K562 (cell line): ENCODE data around the gene A2ML1. TPM values are rescaled to one million over a fixed set of nuclear protein-coding genes. Genes with fewer than 3 reads are reported as not detected.
A peak's percentile ranks its signal among the peaks of the same experiment; 100 is the strongest.

ENCODE experiments used
- ATF7 ChIP-seq: fragments of 450-650 bp; IDR thresholded peaks from 2 replicates; pipeline ENCODE4 v1.7.1; 2014; ENCODE audit warnings: mild to moderate bottlenecking, moderate library complexity
- BRF1 ChIP-seq: IDR thresholded peaks from 3 replicates; pipeline ENCODE4 v1.6.1; 2011; ENCODE audit warnings: borderline replicate concordance, mild to moderate bottlenecking; ENCODE audit not compliant: insufficient read length; ENCODE audit errors: extremely low read depth
- CEBPG ChIP-seq, 3 experiments: fragments of 200-800 bp in 1 of 3; sonication (Bioruptor generic) in 1 of 3; sonication (generic) in 1 of 3; formaldehyde crosslinking in 1 of 3; IDR thresholded peaks in 2 of 3; conservative IDR thresholded peaks in 1 of 3; 2 replicates each; pipeline versions ENCODE4 v1.6.1 to v1.8.0; 2016 to 2022; ENCODE audit warnings: missing compliant biosample characterization in 2 of 3, missing genetic modification characterization in 2 of 3, mild to moderate bottlenecking in 1 of 3, missing genetic modification reagents in 1 of 3
- CREM ChIP-seq: IDR thresholded peaks from 2 replicates; pipeline ENCODE4 v1.6.1; 2014; ENCODE audit warnings: antibody characterized with exemption, low read depth
- EHMT2 ChIP-seq: fragments of 450-650 bp; IDR thresholded peaks from 2 replicates; pipeline ENCODE4 v1.6.1; 2018; ENCODE audit warnings: antibody characterized with exemption
- HOMEZ ChIP-seq: fragments of 250-450 bp; sonication (Bioruptor Pico); IDR thresholded peaks from 2 replicates; pipeline ENCODE4 v1.4.0; 2020; ENCODE audit warnings: mild to moderate bottlenecking, moderate library complexity
- IRF9 ChIP-seq: fragments of 450-650 bp; IDR thresholded peaks from 2 replicates; pipeline ENCODE4 v1.6.1; 2016; ENCODE audit warnings: missing biosample characterization, missing genetic modification characterization
- JUN ChIP-seq, 2 experiments: sonication (generic) in 1 of 2; formaldehyde crosslinking in 1 of 2; IDR thresholded peaks; 2 replicates each; pipeline versions ENCODE4 v1.6.1 to v1.8.0; 2012 to 2022; ENCODE audit warnings: borderline replicate concordance in 2 of 2, mild to moderate bottlenecking in 2 of 2, improper control_type of control experiment in 1 of 2, low read depth in 1 of 2, low read length in 1 of 2, missing genetic modification reagents in 1 of 2
- KHSRP ChIP-seq: fragments of 450-650 bp; IDR thresholded peaks from 2 replicates; pipeline ENCODE4 v1.6.1; 2017
- MEIS2 ChIP-seq: fragments of 450-650 bp; IDR thresholded peaks from 2 replicates; pipeline ENCODE4 v1.6.1; 2014; ENCODE audit warnings: mild to moderate bottlenecking; ENCODE audit not compliant: partially characterized antibody
- MTA1 ChIP-seq: fragments of 450-650 bp; IDR thresholded peaks from 2 replicates; pipeline ENCODE4 v1.6.1; 2017; ENCODE audit warnings: borderline replicate concordance
- MYNN ChIP-seq, 2 experiments: sonication (generic); formaldehyde crosslinking in 1 of 2; IDR thresholded peaks; 2 replicates each; pipeline versions ENCODE4 v1.5.0 to v1.6.1; 2016 to 2020; ENCODE audit warnings: antibody characterized with exemption in 1 of 2, missing genetic modification reagents in 1 of 2
- NCOA6 ChIP-seq: fragments of 450-650 bp; IDR thresholded peaks from 2 replicates; pipeline ENCODE4 v1.6.1; 2017; ENCODE audit warnings: mild to moderate bottlenecking
- POLR2AphosphoS5 ChIP-seq: IDR thresholded peaks from 2 replicates; pipeline ENCODE4 v1.6.1; 2011; ENCODE audit warnings: mild to moderate bottlenecking, low read depth, low read length, moderate library complexity; ENCODE audit not compliant: control insufficient read depth, insufficient read depth
- RBM34 ChIP-seq: fragments of 200-400 bp; formaldehyde crosslinking; IDR thresholded peaks from 2 replicates; pipeline ENCODE4 v1.6.1; 2018; ENCODE audit warnings: low read length, borderline replicate concordance; ENCODE audit not compliant: insufficient read depth
- RCOR1 ChIP-seq, 2 experiments: IDR thresholded peaks; 2 replicates each; pipeline ENCODE4 v1.6.1; 2012; ENCODE audit warnings: low read depth in 2 of 2, low read length in 2 of 2, borderline replicate concordance in 1 of 2, improper control_type of control experiment in 1 of 2
- RNF219 ChIP-seq: fragments of 250-450 bp; sonication (Bioruptor Pico); IDR thresholded peaks from 2 replicates; pipeline ENCODE4 v1.5.0; 2022; ENCODE audit warnings: mild to moderate bottlenecking
- TRIM28 ChIP-seq: fragments of 450-650 bp; IDR thresholded peaks from 2 replicates; pipeline ENCODE4 v1.6.1; 2017
- XRCC3 ChIP-seq: fragments of 450-650 bp; IDR thresholded peaks from 2 replicates; pipeline ENCODE4 v1.6.1; 2017; ENCODE audit warnings: mild to moderate bottlenecking, moderate library complexity
- XRCC4 ChIP-seq: IDR thresholded peaks from one replicate; pipeline ENCODE4 v1.6.1; 2011; ENCODE audit not compliant: insufficient read depth, insufficient read length; ENCODE audit errors: extremely low read depth
- YBX1 ChIP-seq: fragments of 450-650 bp; IDR thresholded peaks from 2 replicates; pipeline ENCODE4 v1.7.1; 2016; ENCODE audit warnings: mild to moderate bottlenecking
- YY1 ChIP-seq, 3 experiments: IDR thresholded peaks; 2 replicates each; pipeline ENCODE4 v1.6.1; 2011; ENCODE audit warnings: low read length in 2 of 3, mild to moderate bottlenecking in 2 of 3, moderate library complexity in 2 of 3, borderline replicate concordance in 1 of 3, control low read depth in 1 of 3, low read depth in 1 of 3; ENCODE audit not compliant: insufficient read depth in 3 of 3, insufficient replicate concordance in 2 of 3, control insufficient read depth in 1 of 3, insufficient read length in 1 of 3; ENCODE audit errors: extremely low read depth in 1 of 3
- ZNF239 ChIP-seq: fragments of 250-450 bp; sonication (Bioruptor Pico); IDR thresholded peaks from 2 replicates; pipeline ENCODE4 v1.4.0; 2020; ENCODE audit warnings: mild to moderate bottlenecking
- ZNF324 ChIP-seq: fragments of 250-450 bp; sonication (Bioruptor Pico); IDR thresholded peaks from 2 replicates; pipeline ENCODE4 v1.4.0; 2020; ENCODE audit warnings: mild to moderate bottlenecking
- ZNF75A ChIP-seq: fragments of 450-650 bp; formaldehyde crosslinking; IDR thresholded peaks from 2 replicates; pipeline ENCODE4 v1.4.0; 2020; ENCODE audit warnings: mild to moderate bottlenecking
- polyA plus RNA-seq, 8 experiments: library from polyadenylated mRNA; depleted of rRNA in 4 of 8; stranded (reverse) in 5 of 8; unstranded in 3 of 8; fragments of >200 nt; fragmentation: Nextera tagmentation in 2 of 8; fragmentation: Illumina TruSeq in 1 of 8; extraction: Ambion mirVana in 2 of 8; extraction: Trizol in 1 of 8; gene quantifications; 2 replicates each; pipeline versions ENCODE4 v1.2.1 to v1.2.3, GENCODE V29; 2011 to 2014; ENCODE audit warnings: inconsistent platforms in 1 of 8, missing spikeins in 1 of 8
- total RNA-seq, 7 experiments: library from RNA; depleted of rRNA in 6 of 7; stranded (reverse); fragments of >200 nt in 6 of 7; fragmentation: Illumina TruSeq in 2 of 7; extraction: Trizol in 2 of 7; gene quantifications; 2 replicates each; pipeline versions ENCODE4 v1.2.1 to v1.2.3, GENCODE V29; 2011 to 2021; ENCODE audit warnings: low replicate concordance in 1 of 7

Gene A2ML1
- total and polyA plus RNA-seq, 9 of the 15 experiments (the other 6 are each of a cell fraction or from before 2014, with no cell fraction given) = 0.04 to 0.47 (median 0.13) TPM

GRCh38 chr12:8887285-8887715, 64.9 kb downstream of the A2ML1 start (continued):
- TF ChIP-seq POLR2AphosphoS5 (peak; percentile 86), MEIS2 (peak; percentile 94), XRCC4 (no peak), MTA1 (no peak), YY1 (IDR thresholded peaks at IDR 0.05; ENCODE audit: borderline replicate concordance in 1 of 3, control insufficient read depth in 1 of 3, extremely low read depth in 1 of 3, insufficient read depth in 3 of 3, insufficient read length in 1 of 3, insufficient replicate concordance in 2 of 3, low read depth in 1 of 3, low read length in 2 of 3) (no peak), BRF1 (no peak), RCOR1 (IDR thresholded peaks at IDR 0.05; ENCODE audit: borderline replicate concordance in 1 of 2, low read depth in 2 of 2, low read length in 2 of 2) (peak; percentile 34 to 67; a peak in 1 of 4 replicates), ZNF75A (CRISPR knock-in tag) (no peak), NCOA6 (peak; percentile 58), CREM (peak; percentile 43; the same call in 1 of the 2 replicates), CEBPG (CRISPR knock-in tag; IDR thresholded peaks at IDR 0.05) (no peak), CEBPG (tag; conservative IDR thresholded peaks at IDR 0.05 in 1 of 2, IDR thresholded peaks at IDR 0.05 in 1 of 2) (no peak), JUN (IDR thresholded peaks at IDR 0.05; ENCODE audit: borderline replicate concordance, low read depth, low read length) (0 out of 2 replicates have a peak, but pooled peaks have one; percentile 40), JUN (CRISPR knock-in tag; IDR thresholded peaks at IDR 0.05; ENCODE audit: borderline replicate concordance) (no peak), ZNF324 (CRISPR knock-in tag) (no peak), TRIM28 (peak; percentile 70; the same call in 1 of the 2 replicates), KHSRP (no peak), IRF9 (tag) (no peak), HOMEZ (CRISPR knock-in tag) (no peak), ZNF239 (no peak), YBX1 (no peak), ATF7 (0 out of 2 replicates have a peak, but pooled peaks have one; percentile 14), RBM34 (no peak), RNF219 (no peak), MYNN (IDR thresholded peaks at IDR 0.05) (0 out of 2 replicates have a peak, but pooled peaks have one; percentile 29), MYNN (CRISPR knock-in tag; IDR thresholded peaks at IDR 0.05) (no peak), EHMT2 (no peak), XRCC3 (no peak)
